ENCODE data around the gene BRD9.

DNA sequence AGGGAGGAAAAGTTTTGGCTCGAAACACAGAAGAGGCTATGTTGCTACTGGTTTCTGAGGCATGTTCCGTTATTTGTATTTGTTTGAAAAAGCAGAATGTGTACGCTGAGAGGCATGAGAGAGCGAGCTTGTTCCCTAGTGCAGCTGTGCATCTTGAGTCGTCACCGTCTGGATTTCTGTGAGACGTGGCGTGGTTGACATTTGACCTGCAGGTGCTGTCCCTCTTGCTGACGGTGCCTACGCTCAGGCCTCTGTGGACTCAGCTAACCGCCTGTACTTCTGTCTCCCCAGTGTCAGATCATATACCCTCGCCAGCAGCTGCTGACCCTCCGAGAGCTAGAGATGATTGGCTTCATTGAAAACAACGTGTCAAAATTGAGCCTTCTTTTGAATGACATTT lies 21.6 kb upstream of the BRD9 start:
- TF ChIP-seq MAX (IDR thresholded peaks at IDR 0.05; ENCODE audit: insufficient read depth, insufficient read length), result no peak
- TF ChIP-seq CTCF (IDR thresholded peaks at IDR 0.05; ENCODE audit: extremely low read depth in 1 of 2, insufficient read depth in 1 of 2, low read depth in 1 of 2, low read length in 2 of 2), result no peak
- no peak for TF ChIP-seq POLR2AphosphoS5 (IDR thresholded peaks at IDR 0.05; ENCODE audit: insufficient read depth, low read depth, low read length)
- no peak for TF ChIP-seq POLR2A (IDR thresholded peaks at IDR 0.05; ENCODE audit: low read depth, low read length)
- TF ChIP-seq MYC (IDR thresholded peaks at IDR 0.05; ENCODE audit: low read depth, low read length), result no peak
- TF ChIP-seq EZH2 (IDR thresholded peaks at IDR 0.05; ENCODE audit: borderline replicate concordance, low read depth, low read length, severe bottlenecking), result no peak
- TF ChIP-seq JUN (IDR thresholded peaks at IDR 0.05; ENCODE audit: borderline replicate concordance, insufficient read depth, insufficient read length, low read depth), result no peak

All from endothelial cell of umbilical vein (primary cell).